AG09319 (cell line): Measurements from ENCODE around the gene CNTN2.
A peak's percentile ranks its signal among the peaks of the same experiment; 100 is the strongest.

ENCODE experiments used
- DNase-seq: peaks from one replicate; pipeline ENCODE4 v3.0.0-alpha.2; 2010; ENCODE audit warnings: low read depth; ENCODE audit errors: extremely low read depth
- CTCF ChIP-seq: IDR thresholded peaks from 2 replicates; pipeline ENCODE4 v1.5.1; 2011; ENCODE audit warnings: low read depth, mild to moderate bottlenecking, inconsistent platforms, low read length, moderate library complexity

The CNTN2 gene

GRCh38 chr1:205077934-205078311 lies 34.9 kb downstream of the CNTN2 start:
- DNase-seq, result no peak
- TF ChIP-seq CTCF, result no peak

- no peak for TF ChIP-seq CTCF
- no peak for DNase-seq
These were observed 39.4 kb downstream of the CNTN2 start for GRCh38 chr1:205082431-205082830.

GRCh38 chr1:205084360-205084759 lies 41.3 kb downstream of the CNTN2 start, which contains the start of gene TMEM81:
Gene TMEM81 (minus strand): TSS chr1:205084460. CDS start chr1:205084320, 140 bp downstream.
- DNase-seq, result no peak
- no peak for TF ChIP-seq CTCF

- DNase-seq, result no peak
- no peak for TF ChIP-seq CTCF
These were observed 45.3 kb downstream of the CNTN2 start for GRCh38 chr1:205088341-205088740.

GRCh38 chr1:205091043-205091740 lies 48.2 kb downstream of the CNTN2 start:
- peak; percentile 7 for DNase-seq
- no peak for TF ChIP-seq CTCF

- no peak for DNase-seq
- TF ChIP-seq CTCF, result no peak
These were observed 52.4 kb downstream of the CNTN2 start for GRCh38 chr1:205095422-205095821.

- DNase-seq, result no peak
- TF ChIP-seq CTCF, result no peak
These were observed 55.2 kb downstream of the CNTN2 start for GRCh38 chr1:205098242-205098641.
